Progenitor cell of endocrine pancreas (in vitro differentiated cells): ENCODE measurements around the gene ZNF593. TPM values are rescaled to one million over a fixed set of nuclear protein-coding genes. Genes with fewer than 3 reads are reported as not detected.
A peak's percentile ranks its signal among the peaks of the same experiment; 100 is the strongest.

Experiments
- DNase-seq: peaks from one replicate; pipeline ENCODE4 v3.0.0; 2021; ENCODE audit warnings: low spot score; ENCODE audit not compliant: unreplicated experiment
- H3K27ac Mint-ChIP-seq: 2 replicates; pipeline ENCODE4 v1.8.0; 2021; ENCODE audit warnings: mild to moderate bottlenecking, moderate library complexity, mixed read lengths
- H3K27me3 Mint-ChIP-seq: 2 replicates; pipeline ENCODE4 v1.8.0; 2021; ENCODE audit warnings: mixed read lengths
- H3K36me3 Mint-ChIP-seq: 2 replicates; pipeline ENCODE4 v1.8.0; 2022; ENCODE audit warnings: mixed read lengths; ENCODE audit not compliant: insufficient read depth
- H3K4me1 Mint-ChIP-seq: 2 replicates; pipeline ENCODE4 v1.8.0; 2021; ENCODE audit warnings: low read depth, mixed read lengths
- H3K4me3 Mint-ChIP-seq: 2 replicates; pipeline ENCODE4 v1.8.0; 2021; ENCODE audit warnings: low read depth, mild to moderate bottlenecking, moderate library complexity, mixed read lengths
- H3K9me3 Mint-ChIP-seq: 2 replicates; pipeline ENCODE4 v1.8.0; 2021; ENCODE audit warnings: low read depth, mixed read lengths
- total RNA-seq: library from RNA; stranded (reverse); gene quantifications from 2 replicates; pipeline ENCODE4 v1.2.1, GENCODE V29; 2021
- TF ChIP-seq, protein P1 (sequence below): fragments of 200-600 bp; sonication (generic); IDR thresholded peaks from one replicate; pipeline ENCODE4 v1.5.0; 2021; ENCODE audit warnings: antibody characterized with exemption, mild to moderate bottlenecking; ENCODE audit not compliant: unreplicated experiment

ZNF593 gene
- total RNA-seq, 1 donor from 2014 or later: 32.1 TPM

DNA sequence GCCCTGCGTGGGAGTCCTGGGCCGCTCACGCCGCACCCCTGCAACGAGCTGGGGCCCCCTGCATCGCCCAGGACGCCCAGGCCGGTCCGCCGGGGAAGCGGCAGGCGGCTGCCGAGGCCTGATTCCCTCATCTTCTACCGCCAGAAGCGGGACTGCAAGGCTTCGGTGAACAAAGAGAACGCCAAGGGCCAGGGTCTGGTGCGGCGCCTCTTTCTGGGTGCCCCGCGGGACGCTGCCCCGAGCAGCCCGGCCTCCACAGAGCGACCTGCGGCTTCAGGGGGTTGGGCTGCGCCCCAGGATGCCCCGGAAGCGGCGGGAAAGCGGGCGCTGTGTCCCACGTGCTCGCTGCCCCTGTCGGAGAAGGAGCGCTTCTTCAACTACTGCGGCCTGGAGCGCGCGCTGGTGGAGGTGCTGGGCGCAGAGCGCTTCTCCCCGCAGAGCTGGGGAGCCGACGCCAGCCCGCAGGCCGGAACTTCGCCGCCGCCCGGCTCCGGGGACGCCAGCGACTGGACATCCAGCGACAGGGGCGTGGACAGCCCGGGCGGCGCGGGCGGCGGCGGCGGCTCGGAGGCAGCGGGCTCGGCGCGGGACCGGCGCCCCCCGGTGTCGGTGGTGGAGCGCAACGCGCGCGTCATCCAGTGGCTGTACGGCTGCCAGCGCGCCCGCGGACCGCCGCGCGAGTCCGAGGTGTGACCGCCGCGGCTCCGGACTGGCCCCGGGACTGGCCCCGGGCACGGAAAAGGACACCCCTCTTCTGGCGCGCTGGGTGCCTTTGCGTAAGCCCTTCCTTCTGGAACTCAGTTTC lies 8.1 kb upstream of the ZNF593 start:
- DNase-seq: peak; percentile 50
- Mint-ChIP-seq H3K4me3 (peak overlapping the region; percentile 67), H3K27ac (no peak overlapping the region), H3K27me3 (peaks cover 28% of the 10 kb centered on the region), H3K36me3 (no peaks in the 10 kb centered on the region), H3K4me1 (peaks cover 17% of the 10 kb centered on the region), H3K9me3 (no peaks in the 10 kb centered on the region)
- TF ChIP-seq, protein P1, sequence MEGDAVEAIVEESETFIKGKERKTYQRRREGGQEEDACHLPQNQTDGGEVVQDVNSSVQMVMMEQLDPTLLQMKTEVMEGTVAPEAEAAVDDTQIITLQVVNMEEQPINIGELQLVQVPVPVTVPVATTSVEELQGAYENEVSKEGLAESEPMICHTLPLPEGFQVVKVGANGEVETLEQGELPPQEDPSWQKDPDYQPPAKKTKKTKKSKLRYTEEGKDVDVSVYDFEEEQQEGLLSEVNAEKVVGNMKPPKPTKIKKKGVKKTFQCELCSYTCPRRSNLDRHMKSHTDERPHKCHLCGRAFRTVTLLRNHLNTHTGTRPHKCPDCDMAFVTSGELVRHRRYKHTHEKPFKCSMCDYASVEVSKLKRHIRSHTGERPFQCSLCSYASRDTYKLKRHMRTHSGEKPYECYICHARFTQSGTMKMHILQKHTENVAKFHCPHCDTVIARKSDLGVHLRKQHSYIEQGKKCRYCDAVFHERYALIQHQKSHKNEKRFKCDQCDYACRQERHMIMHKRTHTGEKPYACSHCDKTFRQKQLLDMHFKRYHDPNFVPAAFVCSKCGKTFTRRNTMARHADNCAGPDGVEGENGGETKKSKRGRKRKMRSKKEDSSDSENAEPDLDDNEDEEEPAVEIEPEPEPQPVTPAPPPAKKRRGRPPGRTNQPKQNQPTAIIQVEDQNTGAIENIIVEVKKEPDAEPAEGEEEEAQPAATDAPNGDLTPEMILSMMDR: peak; percentile 46

DNA sequence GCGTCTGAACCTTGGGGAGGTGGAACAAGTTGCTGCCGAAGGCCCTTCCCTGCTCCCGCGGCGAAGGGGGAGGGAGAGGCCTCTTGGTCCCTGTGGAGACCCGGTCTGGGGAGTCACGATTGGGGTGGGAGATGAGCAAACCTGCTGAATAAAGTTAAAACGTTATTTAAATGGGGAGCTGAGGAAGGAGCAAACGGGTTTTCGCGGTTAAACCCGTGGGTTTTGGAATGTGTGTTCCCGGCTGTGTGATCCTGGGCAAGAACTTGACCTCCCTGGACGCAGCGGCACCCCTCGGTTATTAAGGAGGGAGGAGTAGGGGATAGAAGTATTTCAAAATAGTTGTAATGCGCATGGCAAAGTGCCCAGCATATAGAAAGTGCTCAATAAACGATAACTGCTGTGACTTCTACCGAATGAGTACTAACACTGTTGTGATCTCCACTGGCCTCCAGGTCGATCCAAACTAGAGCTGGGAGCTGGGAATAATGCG lies 7.4 kb upstream of the ZNF593 start:
- Mint-ChIP-seq H3K27me3 (peaks cover 26% of the 10 kb centered on the region), H3K4me3 (peak overlapping the region; percentile 66), H3K36me3 (no peaks in the 10 kb centered on the region), H3K9me3 (no peaks in the 10 kb centered on the region), H3K27ac (peak overlapping the region; percentile 92), H3K4me1 (peaks cover 17% of the 10 kb centered on the region)
- TF ChIP-seq, protein P1: no peak
- DNase-seq: no peak

DNA sequence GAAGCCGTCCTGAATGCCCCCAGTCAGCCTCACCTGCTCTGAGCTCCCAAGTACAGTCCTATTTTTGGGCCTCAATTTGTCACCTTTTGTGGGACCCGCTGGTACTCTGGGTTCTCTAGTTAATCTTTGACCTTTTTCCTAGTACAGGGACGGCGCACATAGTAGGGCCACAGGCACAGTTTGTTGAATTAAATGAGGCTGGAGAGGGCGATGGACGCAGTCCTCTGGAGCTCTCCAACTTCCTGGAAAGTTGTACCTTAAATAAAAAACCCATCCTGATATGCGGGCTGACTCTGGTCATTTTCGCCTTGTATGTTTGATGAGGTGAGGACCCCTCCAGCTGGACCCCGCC lies 6.0 kb upstream of the ZNF593 start:
- H3K9me3 Mint-ChIP-seq: no peaks in the 10 kb centered on the region
- peaks cover 13% of the 10 kb centered on the region for H3K4me1 Mint-ChIP-seq
- TF ChIP-seq, protein P1: no peak
- no peak for DNase-seq
- no peaks in the 10 kb centered on the region for H3K36me3 Mint-ChIP-seq
- H3K27ac Mint-ChIP-seq: no peak overlapping the region
- peak overlapping the region; percentile 20 for H3K4me3 Mint-ChIP-seq
- H3K27me3 Mint-ChIP-seq: peaks cover 21% of the 10 kb centered on the region

DNA sequence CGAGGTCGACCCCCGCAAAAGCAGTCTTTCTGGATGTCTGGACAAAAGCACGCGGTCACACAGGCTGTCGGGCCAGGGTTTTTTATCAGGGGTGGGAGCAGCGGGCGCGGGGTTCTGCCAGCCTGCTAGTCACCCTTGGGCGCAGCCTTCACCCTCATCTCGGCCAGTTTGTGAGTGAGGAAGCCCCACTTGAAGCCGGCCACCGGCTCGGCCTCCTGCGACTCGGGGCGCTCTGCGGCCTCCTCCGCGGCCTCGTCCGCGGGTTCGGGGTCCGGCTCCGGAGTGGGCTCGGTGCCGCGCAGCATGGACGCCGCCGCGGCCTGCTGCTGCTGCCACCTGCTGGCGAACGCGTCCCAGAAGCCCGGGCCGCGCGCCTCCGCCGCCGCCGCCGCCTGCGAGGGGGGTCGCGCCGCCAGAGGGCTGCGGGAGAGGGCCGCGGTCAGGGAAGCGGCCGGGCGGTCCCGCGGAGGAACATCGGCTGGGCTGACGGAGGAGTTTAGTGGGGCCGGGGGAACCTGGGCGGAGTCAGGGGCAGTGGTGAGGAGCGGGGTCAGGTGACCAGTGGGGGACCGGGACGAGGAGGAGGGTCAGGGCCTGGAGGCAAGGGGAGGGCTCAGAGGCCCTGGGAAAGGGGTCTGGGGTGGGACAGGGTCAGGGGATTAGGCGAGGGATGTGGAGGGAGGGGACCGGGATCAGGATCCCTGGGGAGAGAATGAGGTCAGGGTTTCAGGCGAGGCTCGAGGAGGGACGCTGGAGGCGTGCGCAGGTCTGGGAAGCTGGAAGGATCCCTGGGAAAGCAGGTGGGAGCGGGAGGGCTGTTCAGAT lies 5.5 kb upstream of the ZNF593 start:
- peak overlapping the region; percentile 66 for H3K4me3 Mint-ChIP-seq
- peak overlapping the region; percentile 18 for H3K27ac Mint-ChIP-seq
- H3K36me3 Mint-ChIP-seq: no peaks in the 10 kb centered on the region
- no peaks in the 10 kb centered on the region for H3K9me3 Mint-ChIP-seq
- DNase-seq: peak; percentile 66
- peaks cover 21% of the 10 kb centered on the region for H3K27me3 Mint-ChIP-seq
- peaks cover 13% of the 10 kb centered on the region for H3K4me1 Mint-ChIP-seq
- TF ChIP-seq, protein P1: peak; percentile 80
